ENCODE data around the gene REN. TPM values are rescaled to one million over a fixed set of nuclear protein-coding genes. Genes with fewer than 3 reads are reported as not detected.

REN gene
- total and polyA plus RNA-seq, 2 of the 8 experiments (the other 6 are each of a cell fraction or from before 2014, with no cell fraction given), result 0.05 TPM; not detected in 1

DNA sequence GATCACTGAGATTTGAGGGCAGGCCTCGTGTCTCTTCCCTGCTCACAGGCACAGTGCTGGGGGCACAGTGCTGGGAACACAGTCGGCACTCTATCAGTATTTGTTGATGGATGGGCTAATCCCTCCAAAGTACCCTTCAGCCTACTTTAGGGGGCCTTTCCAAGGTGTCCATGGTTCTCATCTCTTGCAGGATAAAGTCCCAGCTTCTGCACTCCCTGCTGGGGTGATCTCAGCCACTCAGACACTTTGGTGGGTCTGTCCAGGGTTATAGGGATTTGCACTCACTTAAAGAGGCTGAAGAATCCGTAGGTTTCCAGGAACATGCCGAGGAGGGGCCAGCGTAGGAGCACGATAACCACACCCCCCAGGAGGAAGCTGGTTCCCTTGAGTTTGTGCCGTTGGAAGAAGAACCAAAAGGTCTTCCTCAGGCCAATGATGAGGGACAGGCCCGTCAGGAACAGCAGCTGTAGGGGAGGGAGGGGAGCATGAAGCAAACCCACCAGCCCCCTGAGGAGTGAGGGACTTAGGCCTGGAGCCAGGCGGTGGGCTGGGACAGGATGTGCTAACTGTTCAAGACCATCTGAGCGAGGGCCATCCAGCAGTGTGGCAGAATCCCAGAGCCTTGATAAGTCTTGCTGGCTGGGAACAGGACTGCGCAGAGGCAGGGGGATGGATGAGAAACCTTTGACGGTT, 35.4 kb upstream of the REN start:
- Histone ChIP-seq H3K79me2 (ENCODE audit: control insufficient read depth in 1 of 2, insufficient read depth in 2 of 2, low read length in 2 of 2) (no peaks in the 10 kb centered on the region), H2BK120ac (replicated peaks; ENCODE audit: low read depth, low read length) (no peak overlapping the region), H4K8ac (ENCODE audit: extremely low read depth, insufficient read depth, low read length) (no peak overlapping the region), H4K91ac (replicated peaks; ENCODE audit: insufficient read length, low read length) (no peak overlapping the region), H3K4me3 (ENCODE audit: extremely low read depth in 1 of 4, insufficient read depth in 2 of 4, low read depth in 3 of 4, low read length in 4 of 4) (no peak overlapping the region), H3K36me3 (ENCODE audit: control insufficient read depth in 2 of 4, insufficient read depth in 4 of 4, low read length in 3 of 4) (no peaks in the 10 kb centered on the region), H2AK5ac (ENCODE audit: low read depth, low read length) (no peak overlapping the region; the same call in 1 of the 2 replicates), H3K9ac (replicated peaks in 1 of 4; ENCODE audit: extremely low read depth in 1 of 4, low read depth in 3 of 4, low read length in 3 of 4) (no peak overlapping the region), H2BK20ac (ENCODE audit: low read length) (no peak overlapping the region), H3K4ac (replicated peaks; ENCODE audit: insufficient read length, low read depth, low read length) (no peak overlapping the region), H3K27ac (ENCODE audit: low read depth, low read length) (no peak overlapping the region), H3K56ac (replicated peaks; ENCODE audit: insufficient read length, low read depth, low read length) (no peak overlapping the region), H3K18ac (ENCODE audit: extremely low read depth, low read length) (no peak overlapping the region), H2BK15ac (ENCODE audit: low read length) (no peak overlapping the region), H2AFZ (ENCODE audit: low read length) (no peak overlapping the region), H3K23ac (ENCODE audit: insufficient read length) (no peak overlapping the region), H4K20me1 (replicated peaks in 1 of 2; ENCODE audit: control insufficient read depth in 1 of 2, insufficient read depth in 2 of 2, low read length in 2 of 2) (no peaks in the 10 kb centered on the region), H3K14ac (ENCODE audit: insufficient read length) (no peak overlapping the region), H3K27me3 (replicated peaks in 1 of 4; ENCODE audit: control insufficient read depth in 3 of 4, extremely low read depth in 1 of 4, insufficient read depth in 3 of 4, low read length in 3 of 4) (no peaks in the 10 kb centered on the region), H3K23me2 (ENCODE audit: low read depth, low read length) (no peaks in the 10 kb centered on the region), H3K4me1 (replicated peaks in 1 of 4; ENCODE audit: control insufficient read depth in 3 of 4, insufficient read depth in 4 of 4, low read length in 3 of 4) (peaks cover 0 to 1% (median 0%) of the 10 kb centered on the region in 4 experiments; a peak in 2 of 7 replicates), H3K79me1 (ENCODE audit: low read depth, low read length) (no peaks in the 10 kb centered on the region), H4K5ac (ENCODE audit: insufficient read length, low read depth, low read length) (no peak overlapping the region), H2BK5ac (ENCODE audit: low read depth, low read length) (no peak overlapping the region), H3K4me2 (ENCODE audit: insufficient read depth in 1 of 2, low read depth in 2 of 2, low read length in 2 of 2) (no peak overlapping the region), H2BK12ac (ENCODE audit: low read depth, low read length) (no peak overlapping the region), H3K9me3 (ENCODE audit: insufficient read depth in 2 of 2, low read depth in 1 of 2, low read length in 1 of 2) (no peaks in the 10 kb centered on the region)
- CTCF ChIA-PET (ENCODE audit: partially characterized antibody), result interaction anchor here (0.6 to 12.6 kb wide), 5 partner anchors 10 to 162 kb away, joined by 3 to 360 read pairs (median 4); partner anchors contain the start of genes ETNK2, GOLT1A and REN
- DNase-seq (ENCODE audit: low read depth in 1 of 2, low spot score in 2 of 2), result no peak
- 88% methylated on average over 12 of the region's 12 CpGs; no CpG with 5 or more reads in 1 of the 2 experiments for WGBS, 2 experiments (ENCODE audit: extremely low coverage in 1 of 2, insufficient coverage in 1 of 2, insufficient read length in 1 of 2, insufficient replicate concordance in 2 of 2, low coverage in 1 of 2, low lambda C conversion rate in 2 of 2, missing lambda C conversion rate in 1 of 2)
- no peak for FAIRE-seq
- POLR2A ChIA-PET (ENCODE audit: partially characterized antibody), result no interaction called here
- no peak for TF ChIP-seq JUN (IDR thresholded peaks at IDR 0.05; ENCODE audit: low read depth, low read length)
- TF ChIP-seq CHD2 (IDR thresholded peaks at IDR 0.05; ENCODE audit: low read length), result no peak
- TF ChIP-seq CBX5 (IDR thresholded peaks at IDR 0.05; ENCODE audit: low read depth, low read length), result no peak
